RWPE2 (cell line): ENCODE data around the gene MAGI1.

Experiments used
- ATAC-seq: fragments of 200-7000 bp; cut with Tn5 transposase; 3 replicates; pipeline ENCODE4 v1.9.1; 2021; ENCODE audit warnings: low read depth
- DNase-seq: peaks from one replicate; pipeline ENCODE4 v3.0.0-alpha.2; 2020; ENCODE audit warnings: low spot score
- H3K27ac ChIP-seq: fragments of 450-650 bp; 2 replicates; pipeline ENCODE4 v1.5.1; 2017; ENCODE audit warnings: mild to moderate bottlenecking; ENCODE audit not compliant: poor library complexity, severe bottlenecking
- H3K27me3 ChIP-seq: fragments of 250-450 bp; sonication (Bioruptor Pico); 2 replicates; pipeline ENCODE4 v1.5.1; 2021; ENCODE audit warnings: mild to moderate bottlenecking, moderate library complexity; ENCODE audit not compliant: insufficient read depth, poor library complexity, severe bottlenecking
- H3K36me3 ChIP-seq: fragments of 250-450 bp; sonication (Bioruptor Pico); 2 replicates; pipeline ENCODE4 v1.5.1; 2020; ENCODE audit warnings: low read depth, mild to moderate bottlenecking, moderate library complexity
- H3K4me1 ChIP-seq: fragments of 250-450 bp; sonication (Bioruptor Pico); 2 replicates; pipeline ENCODE4 v1.5.1; 2021; ENCODE audit warnings: mild to moderate bottlenecking, moderate library complexity; ENCODE audit not compliant: insufficient read depth, poor library complexity, severe bottlenecking
- H3K4me3 ChIP-seq: fragments of 250-450 bp; sonication (Bioruptor Pico); 2 replicates; pipeline ENCODE4 v1.5.1; 2021; ENCODE audit warnings: mild to moderate bottlenecking, moderate library complexity; ENCODE audit not compliant: severe bottlenecking
- H3K9me3 ChIP-seq: fragments of 250-450 bp; sonication (Bioruptor Pico); 2 replicates; pipeline ENCODE4 v1.5.1; 2021; ENCODE audit warnings: mild to moderate bottlenecking, moderate library complexity; ENCODE audit not compliant: severe bottlenecking
- TF ChIP-seq, protein P1 (sequence below): fragments of 450-650 bp; IDR thresholded peaks from one replicate; pipeline ENCODE4 v1.5.1; 2017; ENCODE audit warnings: mild to moderate bottlenecking, moderate library complexity; ENCODE audit not compliant: poor library complexity, severe bottlenecking

MAGI1 gene

GRCh38 chr3:65824166-65824565 lies 214.6 kb downstream of the MAGI1 start:
- Histone ChIP-seq H3K27me3 (no peaks in the 10 kb centered on the region), H3K36me3 (no peaks in the 10 kb centered on the region), H3K9me3 (no peaks in the 10 kb centered on the region), H3K4me3 (no peak overlapping the region), H3K27ac (no peak overlapping the region), H3K4me1 (no peaks in the 10 kb centered on the region)
- DNase-seq (no peak), ATAC-seq (no peak)
- TF ChIP-seq, protein P1, sequence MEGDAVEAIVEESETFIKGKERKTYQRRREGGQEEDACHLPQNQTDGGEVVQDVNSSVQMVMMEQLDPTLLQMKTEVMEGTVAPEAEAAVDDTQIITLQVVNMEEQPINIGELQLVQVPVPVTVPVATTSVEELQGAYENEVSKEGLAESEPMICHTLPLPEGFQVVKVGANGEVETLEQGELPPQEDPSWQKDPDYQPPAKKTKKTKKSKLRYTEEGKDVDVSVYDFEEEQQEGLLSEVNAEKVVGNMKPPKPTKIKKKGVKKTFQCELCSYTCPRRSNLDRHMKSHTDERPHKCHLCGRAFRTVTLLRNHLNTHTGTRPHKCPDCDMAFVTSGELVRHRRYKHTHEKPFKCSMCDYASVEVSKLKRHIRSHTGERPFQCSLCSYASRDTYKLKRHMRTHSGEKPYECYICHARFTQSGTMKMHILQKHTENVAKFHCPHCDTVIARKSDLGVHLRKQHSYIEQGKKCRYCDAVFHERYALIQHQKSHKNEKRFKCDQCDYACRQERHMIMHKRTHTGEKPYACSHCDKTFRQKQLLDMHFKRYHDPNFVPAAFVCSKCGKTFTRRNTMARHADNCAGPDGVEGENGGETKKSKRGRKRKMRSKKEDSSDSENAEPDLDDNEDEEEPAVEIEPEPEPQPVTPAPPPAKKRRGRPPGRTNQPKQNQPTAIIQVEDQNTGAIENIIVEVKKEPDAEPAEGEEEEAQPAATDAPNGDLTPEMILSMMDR = no peak

DNA sequence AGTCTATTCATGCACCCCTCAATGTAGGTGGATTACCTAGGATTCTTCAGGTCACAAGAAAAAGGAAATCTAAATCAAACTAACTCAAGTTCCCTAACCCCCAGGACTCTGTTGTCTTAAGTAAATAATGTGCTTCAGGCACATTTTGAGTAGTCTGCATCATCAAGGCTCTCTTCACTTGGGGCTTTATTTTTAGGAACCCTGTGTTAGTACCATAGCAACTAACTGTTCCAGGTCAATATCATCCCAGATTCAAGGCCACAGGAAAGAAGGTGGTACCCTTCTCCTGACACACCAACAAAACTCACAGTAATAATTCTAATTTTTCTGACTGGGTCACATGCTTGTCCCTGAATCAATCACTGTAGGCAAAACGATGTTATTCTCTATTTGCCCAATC lies 218.1 kb downstream of the MAGI1 start:
- DNase-seq = no peak
- H3K27me3 ChIP-seq = no peaks in the 10 kb centered on the region
- H3K4me1 ChIP-seq = no peaks in the 10 kb centered on the region
- ATAC-seq = no peak
- H3K36me3 ChIP-seq = no peaks in the 10 kb centered on the region
- H3K27ac ChIP-seq = no peak overlapping the region
- TF ChIP-seq, protein P1 = no peak
- H3K9me3 ChIP-seq = peaks cover 1% of the 10 kb centered on the region
- H3K4me3 ChIP-seq = no peak overlapping the region

- DNase-seq (no peak), ATAC-seq (no peak)
- Histone ChIP-seq H3K36me3 (no peaks in the 10 kb centered on the region), H3K27ac (no peak overlapping the region), H3K4me3 (no peak overlapping the region), H3K27me3 (no peaks in the 10 kb centered on the region), H3K4me1 (no peaks in the 10 kb centered on the region), H3K9me3 (peaks cover 1% of the 10 kb centered on the region)
- TF ChIP-seq, protein P1 = no peak
Observed at GRCh38 chr3:65819896-65820295, 218.8 kb downstream of the MAGI1 start.

GRCh38 chr3:65817553-65818126 lies 221.1 kb downstream of the MAGI1 start:
- ATAC-seq = no peak
- Histone ChIP-seq H3K27me3 (no peaks in the 10 kb centered on the region), H3K4me1 (no peaks in the 10 kb centered on the region), H3K9me3 (peaks cover 1% of the 10 kb centered on the region), H3K27ac (no peak overlapping the region), H3K36me3 (no peaks in the 10 kb centered on the region), H3K4me3 (no peak overlapping the region)
- TF ChIP-seq, protein P1 = no peak
- no peak for DNase-seq

- no peak overlapping the region for H3K4me3 ChIP-seq
- no peaks in the 10 kb centered on the region for H3K36me3 ChIP-seq
- no peaks in the 10 kb centered on the region for H3K4me1 ChIP-seq
- H3K27ac ChIP-seq = no peak overlapping the region
- peaks cover 1% of the 10 kb centered on the region for H3K9me3 ChIP-seq
- TF ChIP-seq, protein P1 = no peak
- H3K27me3 ChIP-seq = no peaks in the 10 kb centered on the region
- no peak for ATAC-seq
- no peak for DNase-seq
Observed at GRCh38 chr3:65816208-65816607, 222.5 kb downstream of the MAGI1 start.
